Osteocyte (in vitro differentiated cells): ENCODE data around the gene ARF1. TPM values are rescaled to one million over a fixed set of nuclear protein-coding genes. Genes with fewer than 3 reads are reported as not detected.

Experiments
- DNase-seq: peaks from one replicate; pipeline ENCODE4 v3.0.0; 2021; ENCODE audit warnings: mixed read lengths; ENCODE audit not compliant: unreplicated experiment; ENCODE audit errors: extremely low spot score
- H3K27ac Mint-ChIP-seq: one replicate; pipeline ENCODE4 v1.8.0; 2021; ENCODE audit warnings: mild to moderate bottlenecking, mixed read lengths; ENCODE audit not compliant: unreplicated experiment
- H3K27me3 Mint-ChIP-seq: one replicate; pipeline ENCODE4 v1.8.0; 2021; ENCODE audit warnings: mixed read lengths; ENCODE audit not compliant: unreplicated experiment
- H3K36me3 Mint-ChIP-seq: one replicate; pipeline ENCODE4 v1.8.0; 2021; ENCODE audit warnings: mixed read lengths; ENCODE audit not compliant: unreplicated experiment
- H3K4me1 Mint-ChIP-seq: one replicate; pipeline ENCODE4 v1.8.0; 2021; ENCODE audit warnings: mixed read lengths; ENCODE audit not compliant: unreplicated experiment
- H3K4me3 Mint-ChIP-seq: one replicate; pipeline ENCODE4 v1.8.0; 2021; ENCODE audit warnings: mild to moderate bottlenecking, moderate library complexity, mixed read lengths; ENCODE audit not compliant: unreplicated experiment
- H3K9me3 Mint-ChIP-seq: one replicate; pipeline ENCODE4 v1.8.0; 2021; ENCODE audit warnings: mixed read lengths; ENCODE audit not compliant: unreplicated experiment
- CTCF ChIP-seq: fragments of 200-600 bp; sonication (generic); IDR thresholded peaks from 2 replicates; pipeline ENCODE4 v1.5.0; 2021; ENCODE audit warnings: antibody characterized with exemption, mild to moderate bottlenecking, moderate library complexity
- total RNA-seq: library from RNA; stranded (reverse); gene quantifications from 2 replicates; pipeline ENCODE4 v1.2.1, GENCODE V29; 2021

ARF1 gene
- total RNA-seq, 1 donor from 2014 or later: 305 TPM

GRCh38 chr1:228112167-228112566 lies 29.7 kb downstream of the ARF1 start:
- H3K27ac Mint-ChIP-seq: no peak overlapping the region
- no peak overlapping the region for H3K4me3 Mint-ChIP-seq
- no peak for DNase-seq
- TF ChIP-seq CTCF: no peak
- no peaks in the 10 kb centered on the region for H3K9me3 Mint-ChIP-seq
- H3K27me3 Mint-ChIP-seq: no peaks in the 10 kb centered on the region
- H3K4me1 Mint-ChIP-seq: peaks cover 16% of the 10 kb centered on the region
- no peaks in the 10 kb centered on the region for H3K36me3 Mint-ChIP-seq

GRCh38 chr1:228112617-228113016 lies 30.1 kb downstream of the ARF1 start:
- H3K36me3 Mint-ChIP-seq: no peaks in the 10 kb centered on the region
- H3K4me1 Mint-ChIP-seq: peaks cover 16% of the 10 kb centered on the region
- no peak overlapping the region for H3K27ac Mint-ChIP-seq
- H3K9me3 Mint-ChIP-seq: peaks cover 3% of the 10 kb centered on the region
- DNase-seq: no peak
- no peaks in the 10 kb centered on the region for H3K27me3 Mint-ChIP-seq
- H3K4me3 Mint-ChIP-seq: no peak overlapping the region
- no peak for TF ChIP-seq CTCF

GRCh38 chr1:228114827-228115226 lies 32.3 kb downstream of the ARF1 start:
- peaks cover 9% of the 10 kb centered on the region for H3K9me3 Mint-ChIP-seq
- no peak overlapping the region for H3K4me3 Mint-ChIP-seq
- no peak overlapping the region for H3K27ac Mint-ChIP-seq
- no peak for DNase-seq
- H3K27me3 Mint-ChIP-seq: peaks cover 1% of the 10 kb centered on the region
- no peak for TF ChIP-seq CTCF
- no peaks in the 10 kb centered on the region for H3K36me3 Mint-ChIP-seq
- peaks cover 5% of the 10 kb centered on the region for H3K4me1 Mint-ChIP-seq

GRCh38 chr1:228117335-228117734 lies 34.8 kb downstream of the ARF1 start:
- Mint-ChIP-seq H3K4me1 (no peaks in the 10 kb centered on the region), H3K36me3 (no peaks in the 10 kb centered on the region), H3K4me3 (no peak overlapping the region), H3K27me3 (peaks cover 11% of the 10 kb centered on the region), H3K9me3 (peaks cover 9% of the 10 kb centered on the region), H3K27ac (no peak overlapping the region)
- no peak for DNase-seq
- TF ChIP-seq CTCF: no peak

- Mint-ChIP-seq H3K4me1 (no peaks in the 10 kb centered on the region), H3K36me3 (no peaks in the 10 kb centered on the region), H3K27me3 (peaks cover 18% of the 10 kb centered on the region), H3K4me3 (no peak overlapping the region), H3K9me3 (peaks cover 9% of the 10 kb centered on the region), H3K27ac (no peak overlapping the region)
- TF ChIP-seq CTCF: no peak
- no peak for DNase-seq
These were observed 35.5 kb downstream of the ARF1 start for GRCh38 chr1:228118040-228118439.
